Kasumi-1 (cell line): ENCODE measurements around the gene CREG1.

Experiments
- DNase-seq, 2 experiments: peaks; one replicate each; lab custom pipeline; 2025; lab: John Stamatoyannopoulos, UW

CREG1 gene

GRCh38 chr1:167532964-167533824, 20.4 kb downstream of the CREG1 start:
- DNase-seq = no peak

GRCh38 chr1:167532375-167532774, 21.2 kb downstream of the CREG1 start:
- no peak for DNase-seq

- DNase-seq = no peak
Measured at GRCh38 chr1:167529829-167530474, 23.6 kb downstream of the CREG1 start.

GRCh38 chr1:167528057-167528728, 25.4 kb downstream of the CREG1 start:
- DNase-seq = no peak

- no peak for DNase-seq
Measured at GRCh38 chr1:167526667-167527383, 26.7 kb downstream of the CREG1 start.

GRCh38 chr1:167524651-167525050, 28.9 kb downstream of the CREG1 start:
- no peak for DNase-seq

GRCh38 chr1:167522246-167522645, 31.3 kb downstream of the CREG1 start:
- no peak for DNase-seq

- DNase-seq = no peak
Measured at GRCh38 chr1:167520711-167521206, 32.8 kb downstream of the CREG1 start.

GRCh38 chr1:167518331-167518700, 35.2 kb downstream of the CREG1 start, which contains the start of gene CD247:
CD247 (minus strand) TSS chr1:167518529; CDS start chr1:167518465, 64 bp downstream.
- DNase-seq = no peak

- no peak for DNase-seq
Measured at GRCh38 chr1:167517535-167518330, 35.8 kb downstream of the CREG1 start.

GRCh38 chr1:167516404-167517388, 36.9 kb downstream of the CREG1 start:
- DNase-seq = no peak

- no peak for DNase-seq
Measured at GRCh38 chr1:167515893-167516321, 37.7 kb downstream of the CREG1 start.

- no peak for DNase-seq
Measured at GRCh38 chr1:167515461-167515860, 38.1 kb downstream of the CREG1 start.

- DNase-seq = no peak
Measured at GRCh38 chr1:167514288-167514687, 39.3 kb downstream of the CREG1 start.

- no peak for DNase-seq
Measured at GRCh38 chr1:167512046-167512654, 41.4 kb downstream of the CREG1 start.

- no peak for DNase-seq
Measured at GRCh38 chr1:167511374-167511986, 42.1 kb downstream of the CREG1 start.

GRCh38 chr1:167510881-167511280, 42.7 kb downstream of the CREG1 start:
- DNase-seq = no peak

- DNase-seq = no peak
Measured at GRCh38 chr1:167510244-167510643, 43.3 kb downstream of the CREG1 start.

- no peak for DNase-seq
Measured at GRCh38 chr1:167509587-167509986, 44.0 kb downstream of the CREG1 start.
